SK-N-DZ (cell line): ENCODE data around the gene CAMK2D. TPM values are rescaled to one million over a fixed set of nuclear protein-coding genes. Genes with fewer than 3 reads are reported as not detected.
"Not testable (repeated sequence)": the region's sequence is repeated elsewhere in the genome, so short reads cannot be mapped to it uniquely, and the experiment has no call there.

Experiments used
- DNase-seq: peaks from one replicate; pipeline ENCODE4 v3.0.0-alpha.2; 2015; ENCODE audit warnings: low spot score
- polyA plus RNA-seq, 2 experiments: library from polyadenylated mRNA; depleted of rRNA; stranded (reverse); fragments of >200 nt; gene quantifications; 2 replicates each; pipeline ENCODE4 v1.2.3, GENCODE V29; 2014

Gene CAMK2D
- 12.0 and 12.3 TPM in 2 replicates for polyA plus RNA-seq (2014; cell fraction: cytosol; rRNA removed)
- 7.2 and 9.5 TPM in 2 replicates for polyA plus RNA-seq (2014; cell fraction: nucleus; rRNA removed)

- DNase-seq, result peak; percentile 89
Measured at GRCh38 chr4:113761620-113762185, at the start of gene CAMK2D. TSS of gene CAMK2D (minus strand) at chr4:113761738. CDS start at chr4:113761068, 670 bp downstream.

GRCh38 chr4:113810906-113811305, 49.4 kb upstream of the CAMK2D start:
- DNase-seq, result no peak

GRCh38 chr4:113809311-113809710, 47.8 kb upstream of the CAMK2D start:
- DNase-seq, result no peak

GRCh38 chr4:113806850-113807249, 45.3 kb upstream of the CAMK2D start:
- DNase-seq, result no peak

GRCh38 chr4:113801882-113802281, 40.3 kb upstream of the CAMK2D start:
- DNase-seq, result no peak

- DNase-seq, result not testable (repeated sequence)
Measured at GRCh38 chr4:113796381-113796780, 34.8 kb upstream of the CAMK2D start.

GRCh38 chr4:113790478-113790877, 28.9 kb upstream of the CAMK2D start:
- no peak for DNase-seq

- no peak for DNase-seq
Measured at GRCh38 chr4:113788888-113789287, 27.4 kb upstream of the CAMK2D start.

GRCh38 chr4:113785781-113786180, 24.2 kb upstream of the CAMK2D start:
- DNase-seq, result no peak

GRCh38 chr4:113784497-113785250, 23.1 kb upstream of the CAMK2D start:
- no peak for DNase-seq

GRCh38 chr4:113783701-113784100, 22.2 kb upstream of the CAMK2D start:
- no peak for DNase-seq

- no peak for DNase-seq
Measured at GRCh38 chr4:113783289-113783688, 21.8 kb upstream of the CAMK2D start.

- DNase-seq, result peak; percentile 8
Measured at GRCh38 chr4:113781439-113782040, 20.0 kb upstream of the CAMK2D start.

- DNase-seq, result no peak
Measured at GRCh38 chr4:113776679-113777078, 15.1 kb upstream of the CAMK2D start.

- no peak for DNase-seq
Measured at GRCh38 chr4:113776016-113776415, 14.5 kb upstream of the CAMK2D start.

- DNase-seq, result no peak
Measured at GRCh38 chr4:113773756-113774155, 12.2 kb upstream of the CAMK2D start.

- no peak for DNase-seq
Measured at GRCh38 chr4:113773014-113773413, 11.5 kb upstream of the CAMK2D start.

GRCh38 chr4:113772319-113772718, 10.8 kb upstream of the CAMK2D start:
- DNase-seq, result no peak

- no peak for DNase-seq
Measured at GRCh38 chr4:113769744-113770143, 8.2 kb upstream of the CAMK2D start.

GRCh38 chr4:113768952-113769351, 7.4 kb upstream of the CAMK2D start:
- no peak for DNase-seq

- DNase-seq, result no peak
Measured at GRCh38 chr4:113766882-113767281, 5.3 kb upstream of the CAMK2D start.

GRCh38 chr4:113764720-113765264, 3.3 kb upstream of the CAMK2D start:
- DNase-seq, result no peak
